Breast epithelium (tissue), 3 donors: Measurements from ENCODE around the gene NCKAP5.

Source experiments
- CTCF ChIP-seq, 3 donors: fragments of 450-650 bp; IDR thresholded peaks; one replicate each; pipeline ENCODE4 v1.5.1; 2016 to 2017; ENCODE audit warnings: antibody characterized with exemption in 3 of 3, mild to moderate bottlenecking in 3 of 3, moderate library complexity in 3 of 3
- POLR2A ChIP-seq: fragments of 450-650 bp; IDR thresholded peaks from one replicate; pipeline ENCODE4 v1.6.1; 2016; ENCODE audit warnings: antibody characterized with exemption, mild to moderate bottlenecking, moderate library complexity
- POLR2AphosphoS5 ChIP-seq, 3 donors: sonication (generic); formaldehyde crosslinking; IDR thresholded peaks; one replicate each; pipeline ENCODE4 v1.6.1; 2017; ENCODE audit warnings: antibody characterized with exemption in 3 of 3

GRCh38 chr2:132804051-132804450 lies 764.2 kb downstream of the NCKAP5 start:
- no peak for TF ChIP-seq POLR2A
- no peak for TF ChIP-seq CTCF (IDR thresholded peaks at IDR 0.05)
- no peak for TF ChIP-seq POLR2AphosphoS5 (IDR thresholded peaks at IDR 0.05)
